GM19025 (cell line): ENCODE data around the gene ZNF239.
"Not testable (repeated sequence)": the region's sequence is repeated elsewhere in the genome, so short reads cannot be mapped to it uniquely, and the experiment has no call there.

ENCODE experiments used
- ATAC-seq: cut with Tn5 transposase; IDR thresholded peaks from one replicate; pipeline ENCODE4 v1.9.1; 2021; ENCODE audit warnings: mild to moderate bottlenecking, low read depth, moderate library complexity; ENCODE audit not compliant: unreplicated experiment

The ZNF239 gene

GRCh38 chr10:43584051-43584450 lies 9.6 kb upstream of the ZNF239 start:
- no peak for ATAC-seq

GRCh38 chr10:43576580-43576979 lies 2.2 kb upstream of the ZNF239 start:
- no peak for ATAC-seq

- no peak for ATAC-seq
Observed at GRCh38 chr10:43576062-43576461, 1.6 kb upstream of the ZNF239 start.

- no peak for ATAC-seq
Observed at GRCh38 chr10:43574906-43575305, 490 bp upstream of the ZNF239 start.

GRCh38 chr10:43573250-43574000 lies 991 bp downstream of the ZNF239 start:
- ATAC-seq = no peak

GRCh38 chr10:43570971-43571370 lies 3.4 kb downstream of the ZNF239 start:
- no peak for ATAC-seq

GRCh38 chr10:43569681-43570080 lies 4.7 kb downstream of the ZNF239 start:
- ATAC-seq = no peak

GRCh38 chr10:43557214-43557613 lies 17.2 kb downstream of the ZNF239 start:
- no peak for ATAC-seq

- not testable (repeated sequence) for ATAC-seq
Observed at GRCh38 chr10:43543746-43544145, 30.7 kb downstream of the ZNF239 start.

GRCh38 chr10:43524434-43525247 lies 49.8 kb downstream of the ZNF239 start:
- no peak for ATAC-seq
